ENCODE results near the gene TSPAN17.

TSPAN17 gene

DNA sequence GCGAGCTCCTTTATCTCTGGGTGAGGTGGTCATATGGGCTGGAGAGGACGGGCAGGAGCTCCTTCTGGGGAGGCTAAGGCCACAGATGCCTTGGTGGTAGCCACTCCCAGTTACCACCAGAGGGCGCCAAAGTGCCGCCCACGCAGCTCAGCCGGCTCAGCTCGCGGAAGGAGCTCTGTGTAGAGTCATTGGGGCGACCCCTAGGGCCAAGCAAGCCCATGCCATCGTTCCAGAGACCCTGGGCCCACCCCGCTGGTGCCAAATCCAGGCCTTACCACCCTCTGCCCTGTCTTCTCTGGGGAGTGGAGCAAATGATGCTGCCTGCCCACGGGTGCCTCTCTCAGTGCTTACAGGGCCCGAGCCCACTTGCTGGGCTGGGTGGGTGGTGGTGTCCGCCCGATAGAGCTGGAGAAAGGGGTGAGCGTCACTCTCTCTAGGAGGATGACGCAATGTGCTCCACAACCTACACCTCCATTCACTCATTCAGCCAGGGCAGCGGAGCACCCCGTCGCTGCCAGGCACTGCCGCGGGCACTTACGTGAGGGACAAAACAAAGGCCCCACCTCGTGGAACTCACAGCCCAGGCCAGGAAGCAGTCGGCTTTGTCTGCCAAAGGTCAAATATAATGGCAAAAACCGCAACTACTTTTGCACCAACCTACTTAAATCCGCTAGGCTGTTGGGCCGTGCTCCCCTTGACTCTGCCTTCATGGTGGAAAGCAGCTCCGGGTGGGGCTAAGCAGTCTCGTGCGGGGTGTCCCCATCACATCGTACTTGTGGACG lies 13.8 kb downstream of the TSPAN17 start:
- peak; percentile 54 to 73 (median 67) for DNase-seq

GRCh38 chr5:176661676-176662075 lies 14.4 kb downstream of the TSPAN17 start:
- DNase-seq = no peak

DNA sequence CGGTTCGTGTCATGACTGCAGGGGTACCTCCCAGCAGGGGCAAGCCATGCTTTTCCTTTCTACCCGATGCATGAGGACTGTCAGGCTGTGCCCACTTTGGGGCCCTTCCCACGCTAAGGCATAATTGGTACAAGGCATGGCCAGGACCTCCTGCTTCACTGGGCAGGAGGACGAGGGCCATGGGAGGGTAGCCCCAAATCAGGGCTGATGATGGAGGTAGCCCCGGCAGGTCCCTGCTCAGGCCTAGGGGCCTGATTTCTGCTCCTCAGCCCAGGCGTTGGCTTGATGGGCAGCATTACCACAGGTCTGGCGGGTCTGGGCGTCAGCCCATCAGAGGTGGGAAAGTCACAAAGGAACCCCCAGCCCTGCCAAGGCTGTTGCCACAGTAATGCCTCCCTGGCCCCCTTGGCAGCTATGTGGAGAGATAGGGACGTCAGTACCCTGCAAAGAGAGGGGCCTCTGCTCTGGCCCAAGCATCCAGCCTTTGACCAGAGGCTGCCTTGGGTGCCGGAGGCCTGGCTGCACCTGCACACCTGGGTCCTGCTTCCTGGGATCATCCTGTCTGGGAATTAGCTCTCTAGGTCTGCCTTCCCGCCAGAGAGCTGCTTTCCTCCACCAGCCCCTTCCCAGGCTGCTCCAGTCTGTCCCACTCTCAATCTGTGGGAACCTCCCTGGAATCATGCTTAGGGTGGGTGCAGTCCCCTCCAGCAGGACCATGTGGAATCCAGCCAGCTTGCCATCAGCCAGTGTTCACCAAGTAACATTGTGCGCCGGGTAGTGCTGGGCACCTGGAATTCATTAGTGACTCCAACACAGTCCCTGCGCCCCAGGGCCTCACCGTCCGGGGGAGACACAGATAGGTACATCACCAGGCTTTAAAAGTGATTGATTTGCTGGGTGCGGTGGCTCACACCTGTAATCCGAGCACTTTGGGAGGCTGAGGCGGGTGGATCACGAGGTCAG lies 15.4 kb downstream of the TSPAN17 start:
- DNase-seq = no peak

DNA sequence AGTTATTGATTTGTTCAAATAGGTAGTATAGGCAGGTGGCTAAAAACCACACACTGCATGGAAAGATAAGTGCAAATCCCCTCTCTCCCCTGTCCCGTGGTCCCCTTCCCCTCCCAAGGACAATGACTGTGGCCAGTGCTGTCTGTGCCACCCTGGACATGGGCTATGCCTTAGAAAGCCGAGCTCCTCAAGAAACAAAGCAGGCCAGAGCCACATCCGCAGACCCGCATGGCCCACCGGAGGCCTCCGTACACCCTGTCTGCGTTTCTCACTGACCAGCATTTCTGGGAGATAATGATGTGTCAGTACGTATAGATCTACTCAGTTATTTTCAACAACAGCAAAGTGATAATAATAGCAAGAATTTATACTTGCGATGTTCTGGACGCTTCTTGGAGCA lies 16.3 kb downstream of the TSPAN17 start:
- no peak for DNase-seq

DNA sequence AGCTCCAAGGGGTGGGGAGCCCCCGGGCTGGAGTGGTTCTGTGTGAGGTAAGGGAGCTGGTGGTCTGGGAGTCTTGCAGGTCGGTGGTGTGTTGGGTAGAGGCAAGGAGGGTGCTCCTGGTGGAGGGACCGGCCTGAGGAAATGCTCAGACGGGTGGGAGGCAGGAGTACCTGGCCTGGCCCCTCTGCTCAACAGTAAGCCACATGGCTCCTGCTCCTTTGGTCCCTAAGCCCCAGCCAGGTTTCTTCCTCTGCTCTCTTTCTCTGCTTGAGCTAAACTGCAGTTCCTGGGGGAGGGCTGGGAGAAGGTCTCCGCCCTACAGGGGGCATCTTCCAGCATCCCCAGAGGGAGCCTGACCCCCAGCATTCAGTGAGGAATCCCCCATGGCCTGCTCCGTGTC lies 17.2 kb downstream of the TSPAN17 start:
- no peak for DNase-seq

DNA sequence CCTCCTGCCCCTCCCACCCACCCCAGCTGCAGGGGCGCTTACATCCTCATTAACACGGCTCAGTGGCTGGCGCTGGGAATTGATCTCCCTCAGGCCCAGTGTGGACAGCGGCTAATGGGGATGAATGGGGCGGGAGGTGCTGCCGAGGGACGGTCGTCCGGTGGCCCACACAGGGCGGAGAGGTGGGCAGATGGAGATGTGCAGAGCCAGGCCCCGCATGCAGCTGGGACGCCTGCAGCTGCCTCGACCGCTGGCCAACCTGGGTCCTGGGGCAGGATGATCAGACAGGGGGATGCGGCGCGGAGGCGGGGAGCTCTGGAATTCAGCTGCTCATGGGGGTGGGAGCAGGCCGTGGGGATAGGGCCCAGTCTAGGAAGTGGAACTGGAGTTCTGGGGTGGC lies 17.6 kb downstream of the TSPAN17 start:
- no peak for DNase-seq

GRCh38 chr5:176665517-176665916 lies 18.2 kb downstream of the TSPAN17 start:
- no peak for DNase-seq

DNA sequence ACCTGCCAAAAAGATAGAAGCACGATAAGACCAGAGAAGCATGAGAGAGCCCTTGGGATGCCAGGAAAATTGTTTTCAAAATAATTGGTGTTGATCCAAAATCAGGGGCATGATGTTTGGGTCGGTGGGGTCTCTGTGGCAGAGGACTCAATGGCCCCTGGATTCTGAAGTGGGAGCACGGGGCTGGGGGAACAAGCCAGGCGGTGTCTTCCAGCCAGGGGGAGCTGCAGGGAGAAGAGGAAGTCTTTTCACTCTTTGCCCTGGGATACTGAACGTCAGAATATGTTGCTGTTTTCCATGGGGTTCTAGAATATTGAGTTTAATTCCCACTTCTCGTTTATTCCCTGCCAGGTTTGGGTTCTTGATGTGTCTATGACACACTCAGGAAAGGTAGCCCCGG lies 20.4 kb downstream of the TSPAN17 start:
- no peak for DNase-seq

- DNase-seq = no peak
Measured at GRCh38 chr5:176670449-176670848, 23.2 kb downstream of the TSPAN17 start.

DNA sequence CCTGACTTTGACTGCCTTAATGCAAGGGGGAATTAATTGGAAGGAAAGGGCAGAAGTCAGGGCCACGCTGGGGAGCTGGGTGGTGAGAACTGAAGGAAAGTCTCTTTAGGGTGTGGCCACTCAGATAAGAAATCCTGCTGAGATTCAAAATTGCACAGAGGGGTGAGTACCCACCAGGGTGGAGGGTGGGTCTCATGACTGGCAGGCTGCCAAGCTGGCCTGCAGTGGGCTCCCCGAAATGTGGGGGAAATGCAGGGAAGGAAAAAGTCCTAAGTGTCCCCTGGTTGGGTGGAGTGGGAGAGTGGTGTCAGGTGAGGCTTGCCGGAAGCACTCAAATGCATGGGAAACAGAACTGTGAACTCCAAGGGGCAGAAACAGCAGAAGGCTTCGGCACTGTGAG lies 24.1 kb downstream of the TSPAN17 start:
- no peak for DNase-seq

- DNase-seq = no peak
Measured at GRCh38 chr5:176671890-176672747, 24.8 kb downstream of the TSPAN17 start.

DNA sequence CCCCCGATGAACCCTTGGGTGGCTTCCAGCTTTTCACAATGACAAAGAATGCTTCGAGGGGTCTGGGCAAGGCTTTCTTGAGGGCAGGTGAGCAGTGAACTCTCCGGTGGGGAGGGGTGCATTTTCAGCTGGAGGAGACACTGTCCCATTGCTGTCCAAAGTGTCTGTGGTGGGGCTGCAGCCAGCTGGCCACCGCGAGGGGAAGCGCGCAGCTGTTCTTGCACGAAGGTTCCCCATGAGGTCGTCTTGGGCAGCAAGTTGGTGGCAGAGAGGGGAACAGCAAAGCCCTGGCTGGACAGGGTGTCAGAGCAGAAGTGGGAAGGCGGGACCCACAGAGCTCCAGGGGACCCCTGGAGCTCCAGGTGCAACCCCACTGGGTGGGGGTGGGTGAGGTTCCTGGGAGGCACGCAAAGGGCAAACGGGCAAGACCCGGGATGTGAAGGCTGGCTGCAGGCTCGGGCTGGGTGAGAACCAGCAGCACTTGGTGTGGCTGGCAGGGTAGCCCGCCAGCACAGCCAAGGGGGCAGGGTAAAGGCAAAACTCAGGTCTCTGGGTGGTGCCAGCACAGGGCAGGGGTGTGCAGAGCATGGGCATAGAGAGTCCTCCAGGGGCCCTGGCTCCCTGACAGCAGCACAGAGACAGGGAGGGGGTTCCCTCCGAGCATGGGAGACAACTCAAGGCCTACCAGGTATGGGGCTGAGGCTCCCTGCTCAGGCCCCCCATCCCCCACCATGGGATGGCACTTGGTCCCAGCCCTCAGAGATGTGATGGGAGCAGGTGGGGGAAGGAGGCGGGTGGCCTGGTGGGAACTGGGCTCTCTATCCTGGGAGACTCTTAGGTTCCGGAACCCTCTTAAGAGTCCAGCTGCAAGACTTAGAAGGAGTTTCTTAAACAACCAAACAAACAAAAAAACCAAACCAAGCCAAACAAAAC lies 26.6 kb downstream of the TSPAN17 start:
- DNase-seq = no peak

- DNase-seq = no peak
Measured at GRCh38 chr5:176674799-176675198, 27.5 kb downstream of the TSPAN17 start.

DNA sequence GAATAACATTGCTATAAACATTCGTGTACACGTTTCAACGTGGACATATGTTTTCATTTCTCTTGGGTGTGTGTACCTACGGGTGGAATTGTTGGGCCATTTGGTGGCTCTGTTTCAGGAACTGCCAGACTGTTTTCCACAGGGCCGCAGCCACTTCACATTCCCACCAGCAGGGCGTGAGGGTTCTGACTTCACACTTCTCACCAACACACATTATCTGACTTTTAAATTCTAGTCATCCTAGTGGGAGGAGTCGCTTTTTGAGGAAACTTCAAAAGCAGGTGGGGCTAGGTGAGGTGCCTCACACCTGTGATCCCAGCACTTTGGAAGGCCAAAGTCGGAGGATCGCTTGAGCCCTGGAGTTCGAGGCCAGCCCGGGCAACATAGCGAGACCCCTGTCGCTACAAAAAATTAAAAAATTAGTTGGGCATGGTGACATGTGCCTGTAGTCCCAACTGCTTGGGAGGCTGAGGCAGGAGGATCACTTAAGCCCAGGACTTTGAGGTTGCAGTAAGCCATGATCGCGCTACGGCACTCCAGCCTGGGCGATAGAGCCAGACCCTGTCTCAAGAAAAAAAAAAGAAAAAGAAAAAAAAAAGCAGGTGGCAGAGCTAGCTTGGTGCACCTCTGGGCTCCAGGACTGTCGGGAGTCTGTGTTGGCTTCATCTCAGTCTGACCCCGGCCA lies 28.5 kb downstream of the TSPAN17 start:
- DNase-seq = no peak

DNA sequence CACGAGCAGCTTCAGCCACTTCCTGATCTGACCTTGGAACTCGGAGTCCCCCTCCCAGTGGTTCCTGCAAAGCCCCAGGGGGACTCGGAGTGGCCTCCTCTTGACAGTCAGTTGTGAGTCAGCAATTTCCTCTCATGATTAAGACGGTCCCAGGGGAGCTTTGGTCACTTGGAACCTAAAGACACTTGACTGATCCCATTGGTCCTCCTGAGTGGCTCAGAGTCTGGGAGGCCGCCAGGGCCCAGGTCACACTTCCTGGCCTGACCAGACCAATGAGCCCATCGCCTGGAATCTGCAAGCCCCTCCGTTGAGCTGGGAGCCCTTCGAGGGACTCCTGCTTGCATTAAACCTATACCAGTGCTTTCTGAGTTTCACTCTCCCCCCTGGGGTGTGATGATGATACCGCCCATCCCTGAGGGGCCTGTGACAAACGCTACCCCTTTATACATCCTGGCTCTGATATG lies 29.1 kb downstream of the TSPAN17 start:
- DNase-seq = no peak

- no peak for DNase-seq
Measured at GRCh38 chr5:176677209-176677939, 30.1 kb downstream of the TSPAN17 start.

DNA sequence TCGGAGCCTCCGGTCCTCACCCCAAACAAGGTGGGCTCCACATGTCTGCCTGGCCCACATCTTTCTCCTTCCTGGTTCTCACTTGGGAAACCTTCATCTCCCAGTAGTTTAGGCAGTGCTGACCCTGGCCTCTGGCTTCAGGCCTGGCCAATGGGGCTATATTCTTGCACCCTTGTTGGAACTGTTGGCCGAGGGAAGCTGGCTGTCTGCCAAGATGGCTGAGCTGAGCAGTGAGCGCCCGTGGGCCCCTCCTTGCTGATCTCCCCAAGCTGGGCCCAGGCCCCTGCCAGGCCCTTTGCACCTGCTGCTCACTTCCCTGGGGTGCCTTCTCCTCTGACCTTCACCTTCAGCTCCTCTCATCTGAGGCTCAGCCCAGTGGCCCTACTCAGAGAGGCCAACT lies 31.3 kb downstream of the TSPAN17 start:
- no peak for DNase-seq

GRCh38 chr5:176679365-176680225 lies 32.3 kb downstream of the TSPAN17 start:
- no peak for DNase-seq

GRCh38 chr5:176680226-176680563 lies 32.9 kb downstream of the TSPAN17 start:
- DNase-seq = no peak
